IPS-15b (cell line): ENCODE results near the gene ZSCAN5B.

Source experiments
- H3K27me3 ChIP-seq: one replicate; pipeline ENCODE4 v1.6.1; 2013; ENCODE audit warnings: low read length; ENCODE audit not compliant: control insufficient read depth, insufficient read depth
- H3K36me3 ChIP-seq: one replicate; pipeline ENCODE4 v1.6.1; 2013; ENCODE audit warnings: low read length; ENCODE audit not compliant: control insufficient read depth, insufficient read depth
- H3K4me1 ChIP-seq: one replicate; pipeline ENCODE4 v1.6.1; 2013; ENCODE audit warnings: mild to moderate bottlenecking, low read length; ENCODE audit not compliant: control insufficient read depth, insufficient read depth
- H3K4me3 ChIP-seq: one replicate; pipeline ENCODE4 v1.5.1; 2013; ENCODE audit warnings: low read depth, low read length
- H3K9ac ChIP-seq: one replicate; pipeline ENCODE4 v1.6.1; 2013; ENCODE audit warnings: low read depth, mild to moderate bottlenecking, low read length
- H3K9me3 ChIP-seq: one replicate; pipeline ENCODE4 v1.6.1; 2013; ENCODE audit warnings: mild to moderate bottlenecking, low read length; ENCODE audit not compliant: control insufficient read depth, insufficient read depth

The ZSCAN5B gene

GRCh38 chr19:56174550-56174949, 23.0 kb downstream of the ZSCAN5B start:
- Histone ChIP-seq H3K36me3 (no peaks in the 10 kb centered on the region), H3K9me3 (no peaks in the 10 kb centered on the region), H3K27me3 (no peaks in the 10 kb centered on the region), H3K4me3 (no peak overlapping the region), H3K4me1 (no peaks in the 10 kb centered on the region), H3K9ac (no peak overlapping the region)

GRCh38 chr19:56174086-56174485, 23.5 kb downstream of the ZSCAN5B start:
- no peaks in the 10 kb centered on the region for H3K36me3 ChIP-seq
- no peaks in the 10 kb centered on the region for H3K9me3 ChIP-seq
- H3K4me1 ChIP-seq, result no peaks in the 10 kb centered on the region
- H3K27me3 ChIP-seq, result no peaks in the 10 kb centered on the region
- H3K4me3 ChIP-seq, result no peak overlapping the region
- no peak overlapping the region for H3K9ac ChIP-seq

- Histone ChIP-seq H3K4me3 (no peak overlapping the region), H3K27me3 (no peaks in the 10 kb centered on the region), H3K9me3 (no peaks in the 10 kb centered on the region), H3K4me1 (no peaks in the 10 kb centered on the region), H3K36me3 (no peaks in the 10 kb centered on the region), H3K9ac (no peak overlapping the region)
These were observed 27.3 kb downstream of the ZSCAN5B start for GRCh38 chr19:56170261-56170660.

GRCh38 chr19:56167064-56167578, 30.5 kb downstream of the ZSCAN5B start:
- no peaks in the 10 kb centered on the region for H3K4me1 ChIP-seq
- no peaks in the 10 kb centered on the region for H3K36me3 ChIP-seq
- H3K9ac ChIP-seq, result no peak overlapping the region

GRCh38 chr19:56163097-56163496, 34.5 kb downstream of the ZSCAN5B start:
- H3K36me3 ChIP-seq, result peaks cover 14% of the 10 kb centered on the region
- no peaks in the 10 kb centered on the region for H3K4me1 ChIP-seq
- H3K9ac ChIP-seq, result no peak overlapping the region
- H3K27me3 ChIP-seq, result no peaks in the 10 kb centered on the region
- H3K9me3 ChIP-seq, result no peaks in the 10 kb centered on the region
- H3K4me3 ChIP-seq, result no peak overlapping the region

More at GRCh38 chr19:56167064-56167578, 30.5 kb downstream of the ZSCAN5B start:
- Histone ChIP-seq H3K9me3 (no peaks in the 10 kb centered on the region), H3K4me3 (no peak overlapping the region), H3K27me3 (no peaks in the 10 kb centered on the region)

- Histone ChIP-seq H3K9me3 (no peaks in the 10 kb centered on the region), H3K27me3 (no peaks in the 10 kb centered on the region), H3K4me1 (no peaks in the 10 kb centered on the region), H3K36me3 (peaks cover 14% of the 10 kb centered on the region), H3K9ac (no peak overlapping the region), H3K4me3 (no peak overlapping the region)
These were observed 35.3 kb downstream of the ZSCAN5B start for GRCh38 chr19:56162258-56162657.

GRCh38 chr19:56161534-56161933, 36.0 kb downstream of the ZSCAN5B start:
- Histone ChIP-seq H3K27me3 (no peaks in the 10 kb centered on the region), H3K4me3 (no peak overlapping the region), H3K9me3 (no peaks in the 10 kb centered on the region), H3K36me3 (peaks cover 17% of the 10 kb centered on the region), H3K4me1 (no peaks in the 10 kb centered on the region), H3K9ac (no peak overlapping the region)

- Histone ChIP-seq H3K4me1 (peaks cover 2% of the 10 kb centered on the region), H3K9me3 (no peaks in the 10 kb centered on the region), H3K4me3 (no peak overlapping the region), H3K27me3 (no peaks in the 10 kb centered on the region), H3K36me3 (peaks cover 20% of the 10 kb centered on the region), H3K9ac (no peak overlapping the region)
These were observed 37.8 kb downstream of the ZSCAN5B start for GRCh38 chr19:56159622-56160271.

- no peaks in the 10 kb centered on the region for H3K27me3 ChIP-seq
- H3K9me3 ChIP-seq, result no peaks in the 10 kb centered on the region
- no peak overlapping the region for H3K4me3 ChIP-seq
- H3K4me1 ChIP-seq, result peaks cover 2% of the 10 kb centered on the region
- peaks cover 20% of the 10 kb centered on the region for H3K36me3 ChIP-seq
- H3K9ac ChIP-seq, result no peak overlapping the region
These were observed 38.5 kb downstream of the ZSCAN5B start for GRCh38 chr19:56159009-56159559.

- H3K9me3 ChIP-seq, result no peaks in the 10 kb centered on the region
- H3K4me1 ChIP-seq, result peaks cover 9% of the 10 kb centered on the region
- H3K9ac ChIP-seq, result no peak overlapping the region
- H3K27me3 ChIP-seq, result no peaks in the 10 kb centered on the region
- no peak overlapping the region for H3K4me3 ChIP-seq
- H3K36me3 ChIP-seq, result peaks cover 20% of the 10 kb centered on the region
These were observed 39.3 kb downstream of the ZSCAN5B start for GRCh38 chr19:56158170-56158757.

- Histone ChIP-seq H3K4me1 (peaks cover 18% of the 10 kb centered on the region), H3K9ac (no peak overlapping the region), H3K27me3 (no peaks in the 10 kb centered on the region), H3K36me3 (peaks cover 20% of the 10 kb centered on the region), H3K4me3 (no peak overlapping the region), H3K9me3 (no peaks in the 10 kb centered on the region)
These were observed 40.8 kb downstream of the ZSCAN5B start for GRCh38 chr19:56156768-56157167.

GRCh38 chr19:56155124-56155687, 42.4 kb downstream of the ZSCAN5B start:
- H3K9ac ChIP-seq, result no peak overlapping the region
- no peak overlapping the region for H3K4me3 ChIP-seq
- H3K27me3 ChIP-seq, result no peaks in the 10 kb centered on the region
- H3K36me3 ChIP-seq, result peaks cover 12% of the 10 kb centered on the region
- H3K9me3 ChIP-seq, result no peaks in the 10 kb centered on the region
- peaks cover 18% of the 10 kb centered on the region for H3K4me1 ChIP-seq
